NCI-H1092 treated with DMSO at 0.1 percent for 48 hours (cell line): ENCODE measurements around the gene SPATS2L.

Source experiments
- DNase-seq: peaks from one replicate; lab custom pipeline; 2025; lab: John Stamatoyannopoulos, UW

The SPATS2L gene

DNA sequence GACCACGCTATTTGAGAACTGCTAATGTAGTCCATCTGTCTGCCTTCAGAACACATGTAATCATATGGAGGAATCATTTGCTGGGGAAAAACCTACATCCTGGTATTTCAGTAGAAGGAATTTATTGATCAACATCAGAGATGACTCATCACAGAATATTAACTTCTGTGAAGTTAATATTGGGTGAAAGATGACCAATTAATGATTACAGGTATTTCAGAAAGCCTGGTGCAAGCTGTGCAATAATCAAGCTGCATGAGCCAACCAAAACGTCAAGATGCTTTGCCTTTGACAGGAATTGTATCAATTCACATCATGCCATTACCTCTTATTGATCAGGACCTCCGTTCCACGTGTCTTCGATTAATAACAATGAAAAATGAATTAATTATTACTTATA, 9.4 kb upstream of the SPATS2L start:
- no peak for DNase-seq

DNA sequence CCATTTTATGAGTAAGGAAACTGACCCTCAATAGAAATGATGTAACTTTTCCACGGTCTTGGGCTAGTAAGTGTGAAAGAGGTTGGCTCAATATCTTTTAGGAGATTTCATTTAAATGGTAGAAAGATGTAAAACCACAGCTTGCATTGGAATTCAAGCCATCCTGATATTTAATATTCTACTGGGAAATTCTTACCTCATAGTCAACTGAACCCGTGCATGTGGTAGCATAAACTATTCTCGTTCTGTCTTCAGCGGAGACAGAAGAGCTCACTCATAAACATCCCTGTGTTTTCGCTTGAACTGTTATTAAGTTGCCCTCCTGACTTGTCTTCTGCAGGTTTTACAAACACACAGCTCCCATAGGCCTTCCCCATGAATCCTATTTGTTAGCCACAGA, 8.5 kb upstream of the SPATS2L start:
- DNase-seq = no peak

GRCh38 chr2:200298816-200299215, 7.7 kb upstream of the SPATS2L start:
- no peak for DNase-seq

GRCh38 chr2:200300065-200300464, 6.4 kb upstream of the SPATS2L start:
- DNase-seq = no peak

DNA sequence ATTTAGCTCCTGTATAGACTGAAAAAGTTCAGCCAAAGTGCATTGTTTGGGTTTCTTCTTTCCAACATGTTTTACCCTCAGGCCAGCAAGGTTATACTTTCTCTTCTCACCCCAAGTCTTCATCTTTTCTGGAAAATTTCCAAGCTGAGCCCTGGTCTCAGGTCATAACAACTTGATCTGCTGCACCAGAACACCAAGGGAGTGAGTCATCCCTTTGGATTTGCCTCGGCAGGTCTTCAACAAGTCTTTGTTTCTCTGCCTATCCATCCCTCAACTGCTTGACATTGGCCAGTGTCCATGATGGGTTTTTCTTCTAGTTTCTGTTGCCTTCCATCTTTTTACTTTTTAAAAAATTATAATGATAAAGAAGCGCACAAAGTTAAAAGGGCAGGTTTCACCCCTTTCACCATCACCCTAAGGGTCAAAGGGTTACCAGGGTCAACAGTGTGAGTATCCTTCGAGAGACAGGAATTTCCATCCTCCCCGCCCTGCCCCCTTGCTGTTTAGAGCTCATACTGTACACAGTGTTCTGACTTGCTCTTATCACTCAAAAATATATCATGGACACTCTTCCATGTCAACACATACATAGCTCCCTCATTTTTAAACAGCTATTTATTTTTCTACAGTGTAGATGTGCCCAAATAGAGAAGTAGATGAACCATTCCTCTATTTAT, 5.7 kb upstream of the SPATS2L start:
- no peak for DNase-seq

DNA sequence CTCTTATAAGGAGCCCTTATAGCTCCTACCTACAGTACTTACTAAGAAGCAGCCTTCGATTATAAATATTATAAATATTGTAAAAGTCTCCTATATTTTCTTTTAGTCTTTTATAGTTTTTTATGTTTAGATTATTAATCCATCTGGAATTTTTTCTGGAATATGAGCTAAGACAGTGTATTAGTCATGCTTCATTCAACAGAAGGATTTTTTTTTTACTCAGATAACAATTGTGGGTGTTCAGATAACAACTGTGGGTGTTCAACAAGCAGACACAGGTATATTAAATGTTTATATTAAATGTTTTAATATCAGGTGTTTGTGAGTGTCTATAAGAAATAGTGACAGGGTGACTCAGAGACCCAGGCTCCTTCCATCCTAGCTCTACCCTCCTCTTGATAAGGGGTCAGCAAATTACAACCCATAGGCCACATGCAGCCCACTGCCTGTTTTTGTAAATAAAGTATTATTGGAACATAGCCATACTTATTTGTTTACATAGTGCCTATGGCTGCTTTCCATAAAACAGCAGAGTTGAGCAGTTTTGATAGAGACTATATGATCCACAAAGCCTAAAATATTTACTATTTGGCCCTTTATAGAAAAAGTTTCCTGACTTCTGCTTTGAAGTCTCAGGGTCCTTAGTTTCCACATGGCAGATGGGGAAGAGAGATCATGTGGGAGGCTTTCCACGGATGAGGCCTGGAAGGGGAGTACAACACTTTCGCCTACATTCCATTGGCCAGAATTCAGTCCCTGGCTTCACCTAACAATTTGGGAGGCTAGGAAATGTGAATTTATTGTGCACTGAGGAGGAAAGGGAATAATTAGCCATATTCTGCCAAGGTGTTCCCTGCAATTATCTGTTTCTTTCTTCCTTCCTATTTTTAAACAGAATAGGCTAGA, 4.3 kb upstream of the SPATS2L start:
- no peak for DNase-seq

DNA sequence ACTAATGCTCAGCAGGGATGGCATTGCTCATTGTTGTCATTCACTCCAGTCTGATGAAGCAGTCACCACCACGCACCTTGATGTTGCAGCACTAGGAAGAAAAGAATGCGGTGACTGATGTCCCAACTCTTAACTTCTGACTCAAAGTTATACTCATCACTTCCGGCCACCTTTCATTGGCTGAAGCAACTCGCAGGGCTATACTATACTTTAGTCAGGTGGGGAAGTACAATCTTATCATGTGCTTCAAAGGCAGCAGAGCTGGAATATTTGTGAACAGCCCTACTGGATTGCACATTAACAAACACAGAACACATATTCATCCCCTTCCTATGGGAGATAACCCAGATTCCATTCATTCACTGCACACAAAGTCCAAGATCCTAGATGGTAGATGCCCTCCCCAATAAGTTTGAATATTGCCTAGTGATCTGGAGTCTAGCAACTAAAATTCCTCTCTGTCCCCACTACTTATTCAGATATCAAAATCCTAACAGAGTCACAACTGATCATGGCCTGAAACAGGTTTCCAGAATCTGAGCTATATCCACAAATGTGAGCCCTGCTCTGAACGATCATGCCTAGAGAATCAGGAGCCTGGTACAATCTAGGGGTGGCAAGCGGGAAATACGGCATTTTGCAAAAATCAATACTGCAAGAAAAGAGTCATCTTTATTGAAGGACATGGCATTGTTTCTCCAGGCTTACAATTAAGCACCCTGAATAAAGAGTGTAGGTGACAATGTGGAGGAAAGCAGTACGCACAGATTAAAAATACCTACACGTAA, 3.4 kb upstream of the SPATS2L start:
- DNase-seq = no peak

- peak; percentile 29 for DNase-seq
Measured at GRCh38 chr2:200305797-200306195, 697 bp upstream of the SPATS2L start.

DNA sequence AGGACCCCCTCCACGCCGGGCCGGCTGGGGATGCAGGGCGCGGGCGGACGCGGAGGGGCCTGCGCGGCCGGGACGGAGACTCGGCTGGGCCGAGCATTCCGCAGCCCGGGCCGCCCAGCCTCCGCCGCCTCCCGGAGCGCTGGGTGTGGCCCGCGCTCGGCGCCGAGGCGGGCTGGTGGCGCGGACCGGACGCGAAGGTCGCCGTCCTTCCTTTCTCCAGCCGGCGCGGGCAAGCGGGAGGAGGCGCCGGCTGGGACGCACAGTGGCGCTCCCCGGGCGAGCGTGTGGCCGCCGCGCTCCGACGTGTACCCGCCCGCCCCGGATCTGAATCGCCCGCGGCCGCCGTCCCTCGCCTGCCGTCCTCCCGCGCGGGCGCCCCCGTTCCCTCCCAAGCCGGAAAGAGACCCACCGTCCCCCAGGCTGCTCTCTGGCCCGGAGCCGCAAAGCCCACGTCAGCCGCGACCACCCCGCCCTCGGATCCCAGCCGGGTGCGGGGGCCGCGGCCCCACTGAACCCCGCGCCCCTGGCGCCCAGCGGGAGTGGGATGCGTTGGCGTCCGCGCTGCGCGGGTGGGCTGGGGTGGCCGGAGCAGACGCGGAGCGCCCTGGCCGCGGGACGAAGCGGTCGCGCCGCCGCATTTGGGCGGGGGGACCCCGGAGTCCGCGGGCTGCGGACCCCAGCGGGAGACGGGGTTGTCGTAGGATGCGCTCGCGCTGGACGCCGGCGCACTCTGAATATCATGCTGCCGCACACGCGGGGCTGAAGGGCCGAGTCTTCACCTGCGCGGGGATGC, 634 bp downstream of the SPATS2L start:
- DNase-seq = no peak

DNA sequence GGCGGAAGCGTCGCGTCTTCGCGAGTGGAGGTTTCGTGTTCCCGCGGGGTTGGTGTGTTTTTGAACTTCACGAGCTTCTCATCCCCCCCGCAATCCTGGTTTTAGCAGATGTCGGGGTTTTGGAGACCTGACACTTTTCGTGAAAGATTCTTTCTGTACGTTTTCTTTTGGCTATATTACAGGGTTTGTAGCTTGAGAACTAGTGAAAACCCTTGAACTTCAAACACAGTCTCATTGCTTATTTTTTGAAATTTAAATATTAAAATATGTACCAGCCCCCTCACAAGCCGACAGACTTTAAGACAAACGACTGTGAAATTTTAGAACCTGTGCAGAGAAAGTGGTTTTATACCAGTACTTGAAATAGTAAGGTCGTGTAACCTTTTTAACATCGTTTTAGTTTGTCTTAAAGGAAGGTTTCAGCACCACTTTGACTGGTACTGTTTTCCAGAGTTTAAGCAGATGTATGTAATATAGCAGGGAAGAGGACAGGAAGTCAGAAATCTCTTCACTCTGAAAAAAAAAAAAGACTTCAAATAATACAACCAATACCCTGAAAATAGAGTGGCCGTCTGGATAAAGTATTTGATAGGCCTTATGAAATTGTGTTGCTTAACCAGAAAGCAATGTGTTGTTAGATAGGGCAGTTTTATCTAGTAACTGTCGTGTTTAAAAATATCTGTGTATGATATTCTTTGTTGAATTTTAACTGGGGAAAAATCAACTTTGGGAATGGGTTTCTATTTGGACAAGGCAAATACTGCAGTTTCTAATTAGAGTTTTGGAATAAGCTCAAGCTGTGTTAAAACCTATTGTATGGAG, 1.4 kb downstream of the SPATS2L start:
- DNase-seq = peak; percentile 18

DNA sequence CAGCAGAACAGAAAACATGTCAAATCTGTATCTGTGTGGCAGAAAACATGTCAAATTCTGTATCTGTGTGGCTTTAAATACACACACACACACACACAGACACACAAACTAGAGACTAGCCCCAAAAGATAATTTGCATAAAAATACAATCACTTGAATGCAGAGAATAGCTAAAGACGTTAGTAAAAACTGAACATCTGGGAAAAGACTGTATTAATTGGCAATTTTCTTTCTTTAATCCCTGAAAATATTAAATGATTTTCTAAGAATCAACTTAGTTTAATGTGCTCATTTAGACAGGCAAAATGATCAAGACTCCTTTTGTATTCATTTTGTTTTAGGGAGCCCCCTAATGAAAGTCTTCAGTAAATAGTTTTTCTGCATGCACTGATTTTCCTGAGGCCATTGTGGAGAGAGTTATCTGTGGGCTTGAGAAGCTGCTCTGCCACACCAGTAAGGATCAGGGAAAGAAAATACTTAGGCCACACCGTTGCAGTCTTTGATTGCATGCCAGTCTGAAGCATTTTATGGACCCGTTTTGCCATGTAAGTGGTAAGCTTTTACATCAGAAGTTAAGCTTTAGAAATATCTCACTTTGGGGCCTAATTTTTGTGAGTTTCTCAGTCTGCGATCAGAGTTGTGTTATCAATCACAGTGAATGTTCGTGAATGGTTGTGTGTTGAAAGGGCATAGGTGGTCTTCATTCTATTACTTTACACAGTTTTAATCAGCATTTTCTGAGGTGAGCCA, 2.2 kb downstream of the SPATS2L start:
- no peak for DNase-seq

- no peak for DNase-seq
Measured at GRCh38 chr2:200309296-200310049, 3.0 kb downstream of the SPATS2L start.

- no peak for DNase-seq
Measured at GRCh38 chr2:200310545-200310971, 4.1 kb downstream of the SPATS2L start.

GRCh38 chr2:200311139-200311538, 4.6 kb downstream of the SPATS2L start:
- DNase-seq = no peak

DNA sequence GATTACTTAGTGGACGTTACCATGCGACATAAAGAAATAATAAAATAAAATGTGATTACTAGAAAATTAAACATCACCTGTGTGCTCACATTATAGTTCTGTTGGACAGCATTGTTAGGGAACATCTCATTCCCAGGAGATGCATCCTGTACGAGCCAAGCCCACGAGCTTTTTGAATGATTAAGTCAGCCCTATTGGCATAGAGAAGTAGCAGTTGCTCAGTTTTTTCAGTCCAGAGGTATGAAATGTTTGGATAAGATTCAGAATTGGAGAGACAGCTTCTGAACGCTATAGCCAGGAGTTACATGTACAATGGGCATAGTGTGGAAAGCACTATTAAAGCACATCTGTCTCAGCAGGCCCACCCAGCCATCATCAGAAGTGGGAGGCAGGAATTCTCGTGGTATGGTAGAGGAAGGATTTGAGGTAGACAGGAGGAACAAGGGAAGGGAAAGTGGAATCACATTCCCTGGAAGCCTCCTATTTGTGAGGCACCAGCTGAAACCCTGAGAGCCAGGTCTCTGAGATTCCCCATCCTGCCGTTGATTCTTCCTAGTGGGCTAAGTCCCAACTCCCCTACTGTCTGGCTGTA, 8.6 kb downstream of the SPATS2L start:
- DNase-seq = no peak

GRCh38 chr2:200317975-200318374, 11.5 kb downstream of the SPATS2L start:
- DNase-seq = no peak

DNA sequence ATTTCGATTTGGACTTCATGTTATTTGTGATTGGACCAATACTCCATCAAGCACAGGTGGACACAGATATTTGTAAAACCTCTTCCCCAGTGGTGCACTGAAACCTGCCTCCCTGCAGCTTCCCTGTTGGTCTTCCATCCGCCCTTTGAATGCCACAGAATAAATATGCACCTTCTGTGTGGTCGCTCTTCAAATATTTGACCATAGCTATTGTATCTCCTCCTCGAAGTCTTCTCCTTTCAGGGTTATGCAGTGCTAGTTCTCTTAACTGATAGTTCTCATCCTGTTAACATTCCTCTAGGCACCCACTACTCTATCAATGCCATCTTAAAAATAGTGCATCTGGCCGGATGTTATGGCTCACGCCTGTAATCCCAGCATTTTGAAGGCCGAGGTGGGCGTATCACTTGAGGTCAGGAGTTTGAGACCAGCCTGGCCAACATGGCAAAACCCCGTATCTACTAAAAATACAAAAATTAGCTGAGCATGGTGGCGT, 12.5 kb downstream of the SPATS2L start:
- DNase-seq = no peak

- no peak for DNase-seq
Measured at GRCh38 chr2:200319548-200320337, 13.2 kb downstream of the SPATS2L start.
